Activated T-cell treated with anti-CD3 and anti-CD28 coated beads for 4 hours (primary cell): Measurements from ENCODE around the gene CDH13.

Source experiments
- DNase-seq: peaks from one replicate; pipeline ENCODE4 v3.0.0-alpha.2; 2020

Gene CDH13

GRCh38 chr16:83472776-83473501, 846.2 kb downstream of the CDH13 start:
- DNase-seq = no peak

GRCh38 chr16:83473926-83474650, 847.3 kb downstream of the CDH13 start:
- DNase-seq = no peak

- DNase-seq = no peak
These were observed 848.3 kb downstream of the CDH13 start for GRCh38 chr16:83475108-83475507.

GRCh38 chr16:83481589-83481988, 854.8 kb downstream of the CDH13 start:
- no peak for DNase-seq

- no peak for DNase-seq
These were observed 855.9 kb downstream of the CDH13 start for GRCh38 chr16:83482545-83483162.

- DNase-seq = no peak
These were observed 863.3 kb downstream of the CDH13 start for GRCh38 chr16:83490073-83490472.

- no peak for DNase-seq
These were observed 867.7 kb downstream of the CDH13 start for GRCh38 chr16:83494459-83494858.

- no peak for DNase-seq
These were observed 874.7 kb downstream of the CDH13 start for GRCh38 chr16:83501481-83501880.

GRCh38 chr16:83508295-83508694, 881.5 kb downstream of the CDH13 start:
- no peak for DNase-seq

- DNase-seq = no peak
These were observed 882.5 kb downstream of the CDH13 start for GRCh38 chr16:83509316-83509715.

- no peak for DNase-seq
These were observed 884.1 kb downstream of the CDH13 start for GRCh38 chr16:83510906-83511305.

- DNase-seq = no peak
These were observed 886.4 kb downstream of the CDH13 start for GRCh38 chr16:83513008-83513755.

GRCh38 chr16:83515395-83515794, 888.6 kb downstream of the CDH13 start:
- no peak for DNase-seq

GRCh38 chr16:83516931-83517330, 890.2 kb downstream of the CDH13 start:
- no peak for DNase-seq

GRCh38 chr16:83517398-83517797, 890.6 kb downstream of the CDH13 start:
- DNase-seq = no peak

GRCh38 chr16:83520596-83520995, 893.8 kb downstream of the CDH13 start:
- no peak for DNase-seq

- no peak for DNase-seq
These were observed 903.5 kb downstream of the CDH13 start for GRCh38 chr16:83530293-83530692.

- DNase-seq = no peak
These were observed 905.9 kb downstream of the CDH13 start for GRCh38 chr16:83532634-83533033.

- no peak for DNase-seq
These were observed 906.4 kb downstream of the CDH13 start for GRCh38 chr16:83533193-83533592.

- no peak for DNase-seq
These were observed 911.9 kb downstream of the CDH13 start for GRCh38 chr16:83538707-83539106.

- DNase-seq = no peak
These were observed 913.1 kb downstream of the CDH13 start for GRCh38 chr16:83539736-83540490.

- DNase-seq = no peak
These were observed 914.5 kb downstream of the CDH13 start for GRCh38 chr16:83541231-83541630.

- DNase-seq = no peak
These were observed 915.7 kb downstream of the CDH13 start for GRCh38 chr16:83542491-83542890.
